K562 (cell line): ENCODE data around the gene TGFBR1. TPM values are rescaled to one million over a fixed set of nuclear protein-coding genes. Genes with fewer than 3 reads are reported as not detected.

Source experiments
- ATAC-seq: fragments of 200-7000 bp; cut with Tn5 transposase; 3 replicates; pipeline ENCODE4 v1.9.1; 2020; ENCODE audit warnings: moderate library complexity
- BruUV-seq: library from RNA; stranded (reverse); fragments of 400-500 nt; replicated peaks from 2 replicates; lab custom pipeline; 2021; lab: Mats Ljungman, UMichigan
- CTCF ChIA-PET: fragments of 300-600 bp; formaldehyde crosslinking; extraction: SDS; loops from one replicate; lab custom pipeline; 2021; ENCODE audit warnings: low intra/inter-chr PET ratio; lab: Yijun Ruan, JAX
- POLR2A ChIA-PET: fragments of 300-600, 350-650 bp; sonication (Branson Sonifier 250); formaldehyde crosslinking; extraction: SDS; loops from one replicate; lab custom pipeline; 2021; ENCODE audit warnings: antibody characterized with exemption, inconsistent platforms; lab: Yijun Ruan, JAX
- DNase-seq, 4 experiments: peaks; one replicate each; pipeline versions ENCODE4 v3.0.0 to v3.0.0-alpha.2; 2011 to 2018; ENCODE audit warnings: low spot score in 3 of 4, mixed read lengths in 3 of 4; ENCODE audit errors: extremely low read depth in 1 of 4
- FAIRE-seq: peaks from 2 replicates; lab custom pipeline; 2011; peaks lifted over from hg19 to GRCh38; lab: Jason Lieb, UNC
- H2AFZ ChIP-seq: 2 replicates; pipeline ENCODE4 v1.6.0; 2011; ENCODE audit warnings: low read depth, low read length, control low read depth, inconsistent platforms
- H3K27ac ChIP-seq: fragments of 200-600 bp; 3 replicates; pipeline ENCODE4 v1.8.0; 2011; ENCODE audit warnings: low read depth, mild to moderate bottlenecking, control low read depth, inconsistent platforms, low read length, moderate library complexity, mixed read lengths; ENCODE audit errors: extremely low read depth
- H3K27me3 ChIP-seq, 2 experiments: fragments of 300-600 bp in 1 of 2; 2 replicates in 1 of 2; 3 replicates in 1 of 2; pipeline versions ENCODE4 v1.6.0 to v1.8.0; 2011; ENCODE audit warnings: inconsistent platforms in 2 of 2, low read length in 2 of 2, mild to moderate bottlenecking in 1 of 2, mixed read lengths in 1 of 2, moderate library complexity in 1 of 2; ENCODE audit not compliant: control insufficient read depth in 2 of 2, insufficient read depth in 2 of 2
- H3K36me3 ChIP-seq: fragments of 300-600 bp; 3 replicates; pipeline ENCODE4 v1.8.0; 2011; ENCODE audit warnings: mild to moderate bottlenecking, low read length, inconsistent platforms; ENCODE audit not compliant: control insufficient read depth, insufficient read depth
- H3K4me1 ChIP-seq, 2 experiments: fragments of 200-600 bp in 1 of 2; replicated peaks in 1 of 2; 2 replicates in 1 of 2; 3 replicates in 1 of 2; pipeline versions ENCODE4 v1.5.1 to v1.8.0; 2011; ENCODE audit warnings: inconsistent platforms in 2 of 2, low read length in 2 of 2, mild to moderate bottlenecking in 1 of 2, mixed read lengths in 1 of 2, moderate library complexity in 1 of 2; ENCODE audit not compliant: control insufficient read depth in 2 of 2, insufficient read depth in 2 of 2
- H3K4me2 ChIP-seq: 2 replicates; pipeline ENCODE4 v1.6.1; 2011; ENCODE audit warnings: low read length, control low read depth, inconsistent platforms, mixed read lengths; ENCODE audit not compliant: insufficient read depth
- H3K4me3 ChIP-seq: fragments of 200-600 bp; sonication (generic), shearing (Covaris generic); 2 replicates; pipeline ENCODE4 v1.5.1; 2016; ENCODE audit warnings: control low read depth, inconsistent platforms
- H3K79me2 ChIP-seq: fragments of 200-600 bp; 3 replicates; pipeline ENCODE4 v1.8.0; 2011; ENCODE audit warnings: low read length, inconsistent platforms; ENCODE audit not compliant: control insufficient read depth, insufficient read depth
- H3K9ac ChIP-seq, 2 experiments: 2 replicates each; pipeline versions ENCODE4 v1.6.0 to v1.6.1; 2011; ENCODE audit warnings: low read depth in 2 of 2, low read length in 2 of 2, control low read depth in 1 of 2, inconsistent platforms in 1 of 2, mild to moderate bottlenecking in 1 of 2, mixed read lengths in 1 of 2; ENCODE audit not compliant: insufficient read depth in 1 of 2
- H3K9me1 ChIP-seq: one replicate; pipeline ENCODE4 v1.6.0; 2011; ENCODE audit warnings: inconsistent platforms, mild to moderate bottlenecking, low read length, moderate library complexity; ENCODE audit not compliant: control insufficient read depth, insufficient read depth
- H3K9me3 ChIP-seq: replicated peaks from 2 replicates; pipeline ENCODE4 v1.5.1; 2011; ENCODE audit warnings: low read depth, low read length, inconsistent platforms; ENCODE audit not compliant: control insufficient read depth, insufficient read depth
- H4K20me1 ChIP-seq: replicated peaks from 2 replicates; pipeline ENCODE4 v1.6.1; 2011; ENCODE audit warnings: low read length, inconsistent platforms, mixed read lengths; ENCODE audit not compliant: control insufficient read depth, insufficient read depth
- DNMT1 ChIP-seq: fragments of 450-650 bp; IDR thresholded peaks from 2 replicates; pipeline ENCODE4 v1.6.1; 2016; ENCODE audit warnings: antibody characterized with exemption, mild to moderate bottlenecking
- GATAD2B ChIP-seq: fragments of 450-650 bp; IDR thresholded peaks from 2 replicates; pipeline ENCODE4 v1.6.1; 2017; ENCODE audit warnings: mild to moderate bottlenecking, borderline replicate concordance
- KAT7 ChIP-seq: sonication (generic); formaldehyde crosslinking; IDR thresholded peaks from 2 replicates; pipeline ENCODE4 v1.8.0; 2022; ENCODE audit warnings: missing genetic modification reagents, mild to moderate bottlenecking, borderline replicate concordance
- L3MBTL2 ChIP-seq: fragments of 450-650 bp; IDR thresholded peaks from 2 replicates; pipeline ENCODE4 v1.6.1; 2016; ENCODE audit warnings: mild to moderate bottlenecking, moderate library complexity
- NFYB ChIP-seq: IDR thresholded peaks from 2 replicates; pipeline ENCODE4 v1.6.1; 2011; ENCODE audit warnings: mild to moderate bottlenecking, moderate library complexity; ENCODE audit not compliant: insufficient read length; ENCODE audit errors: extremely low read depth
- POU5F1 ChIP-seq: fragments of 150-350 bp; IDR thresholded peaks from 2 replicates; pipeline ENCODE4 v1.6.1; 2014; ENCODE audit warnings: borderline replicate concordance, low read length, low read depth, mild to moderate bottlenecking; ENCODE audit not compliant: partially characterized antibody
- WGBS: fragments of 100-300 bp; shearing (Covaris generic); methylation state at CpG from one replicate; pipeline ENCODE4 v1.1.6; 2016; ENCODE audit warnings: low coverage, mixed read lengths; ENCODE audit not compliant: insufficient coverage; ENCODE audit errors: missing lambda C conversion rate; 5-methylcytosine and 5-hydroxymethylcytosine counted together
- in situ Hi-C: fragments of 300-500 bp; cut with MboI; formaldehyde crosslinking; loops from 4 replicates; pipeline ENCODE4 v1.15.0; 2018; ENCODE audit warnings: inconsistent platforms, mixed read lengths
- intact Hi-C: fragments of 100-400 bp; cut with micrococcal nuclease; formaldehyde crosslinking; loops from 2 replicates; pipeline ENCODE4 v1.14.2; 2022
- polyA plus RNA-seq, 8 experiments: library from polyadenylated mRNA; depleted of rRNA in 4 of 8; stranded (reverse) in 5 of 8; unstranded in 3 of 8; fragments of >200 nt; fragmentation: Nextera tagmentation in 2 of 8; fragmentation: Illumina TruSeq in 1 of 8; extraction: Ambion mirVana in 2 of 8; extraction: Trizol in 1 of 8; gene quantifications; 2 replicates each; pipeline versions ENCODE4 v1.2.1 to v1.2.3, GENCODE V29; 2011 to 2014; ENCODE audit warnings: inconsistent platforms in 1 of 8, missing spikeins in 1 of 8
- total RNA-seq, 7 experiments: library from RNA; depleted of rRNA in 6 of 7; stranded (reverse); fragments of >200 nt in 6 of 7; fragmentation: Illumina TruSeq in 2 of 7; extraction: Trizol in 2 of 7; gene quantifications; 2 replicates each; pipeline versions ENCODE4 v1.2.1 to v1.2.3, GENCODE V29; 2011 to 2021; ENCODE audit warnings: low replicate concordance in 1 of 7

TGFBR1 gene
- total and polyA plus RNA-seq, 9 of the 15 experiments (the other 6 are each of a cell fraction or from before 2014, with no cell fraction given) = 15.5 to 62.4 (median 42.7) TPM

DNA sequence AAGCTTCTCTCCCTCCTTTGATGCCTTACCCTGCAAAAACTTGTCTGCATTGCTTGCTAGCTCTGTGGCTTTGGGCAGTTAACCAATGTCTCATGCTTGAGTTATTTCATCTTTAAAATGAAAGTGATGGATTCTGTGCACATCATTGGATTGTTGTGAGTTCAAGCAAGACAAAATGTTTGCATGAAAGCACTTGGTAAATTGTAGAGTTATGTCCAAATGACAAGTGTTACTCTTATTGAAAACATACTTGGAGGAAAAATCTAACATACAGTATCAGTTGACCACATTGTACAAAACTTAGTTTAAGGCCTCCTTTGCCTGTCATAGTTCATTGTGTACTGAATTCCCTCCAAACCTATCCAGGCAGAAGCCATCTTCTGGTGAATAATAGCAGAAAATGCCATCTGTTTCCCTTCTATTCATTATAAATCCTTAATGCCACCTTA, 30.0 kb downstream of the TGFBR1 start:
- no peak for ATAC-seq
- Histone ChIP-seq H2AFZ (no peak overlapping the region), H3K9me1 (no peaks in the 10 kb centered on the region), H3K9me3 (no peaks in the 10 kb centered on the region), H3K79me2 (peaks cover 38% of the 10 kb centered on the region), H3K27ac (no peak overlapping the region), H3K27me3 (no peaks in the 10 kb centered on the region), H3K9ac (no peak overlapping the region), H3K36me3 (peaks cover 66% of the 10 kb centered on the region), H4K20me1 (no peaks in the 10 kb centered on the region), H3K4me3 (no peak overlapping the region), H3K4me1 (peaks cover 0 to 19% of the 10 kb centered on the region in 2 experiments; a peak in 3 of 5 replicates), H3K4me2 (no peak overlapping the region)
- no TSS peak for BruUV-seq
- CTCF ChIA-PET = no interaction called here
- TF ChIP-seq GATAD2B (no peak), DNMT1 (no peak)
- no peak for DNase-seq
- in situ Hi-C loops (loop anchor here (5.0 to 10.0 kb wide), 2 partner anchors 120 to 283 kb away; no protein-coding TSS in a partner anchor), intact Hi-C loops (no loop called here)
- FAIRE-seq = no peak
- POLR2A ChIA-PET = interaction anchor here (0.6 to 1.8 kb wide), 5 partner anchors 13 to 1290 kb away, joined by 3 to 4 read pairs (median 3); no protein-coding TSS in a partner anchor

DNA sequence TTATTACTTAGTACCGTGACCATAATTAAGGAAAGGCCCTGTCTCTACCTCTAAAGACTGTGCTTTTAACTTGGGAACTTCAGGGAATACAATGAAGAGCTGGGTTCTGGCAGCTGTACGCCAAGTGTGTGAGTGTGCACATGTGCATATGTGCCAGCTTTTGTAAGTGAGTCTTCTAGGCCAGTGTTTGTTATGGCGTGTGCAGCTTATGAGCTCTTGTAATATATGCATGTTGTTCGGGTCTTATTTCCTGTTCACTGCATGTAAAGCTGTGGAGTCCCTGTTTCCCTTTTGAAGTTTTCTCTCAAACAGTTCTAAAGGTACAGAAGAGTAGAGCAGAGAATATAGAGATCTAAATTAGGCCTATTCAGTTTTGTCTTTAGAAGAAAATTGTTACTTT, 30.5 kb downstream of the TGFBR1 start:
- H3K4me3 ChIP-seq = no peak overlapping the region
- ChIA-PET POLR2A (interaction anchor here (0.6 to 1.1 kb wide), 2 partner anchors 13 to 1290 kb away, joined by 3 to 4 read pairs; no protein-coding TSS in a partner anchor), CTCF (no interaction called here)
- H3K4me1 ChIP-seq = peaks cover 0 to 15% of the 10 kb centered on the region in 2 experiments; a peak in 3 of 5 replicates
- FAIRE-seq = no peak
- no TSS peak for BruUV-seq
- H3K9me1 ChIP-seq = no peaks in the 10 kb centered on the region
- no peaks in the 10 kb centered on the region for H3K9me3 ChIP-seq
- peaks cover 66% of the 10 kb centered on the region for H3K36me3 ChIP-seq
- no peak for DNase-seq
- H2AFZ ChIP-seq = no peak overlapping the region
- peak; percentile 22; the same call in 1 of the 3 replicates for ATAC-seq
- WGBS = 89% methylated on average over 4 of the region's 4 CpGs
- H3K9ac ChIP-seq = no peak overlapping the region
- in situ Hi-C loops = loop anchor here (5.0 to 10.0 kb wide), 2 partner anchors 121 to 283 kb away; no protein-coding TSS in a partner anchor
- no peaks in the 10 kb centered on the region for H4K20me1 ChIP-seq
- no peak overlapping the region; the same call in 2 of the 3 replicates for H3K27ac ChIP-seq
- H3K4me2 ChIP-seq = no peak overlapping the region
- no peaks in the 10 kb centered on the region for H3K27me3 ChIP-seq
- peaks cover 33% of the 10 kb centered on the region for H3K79me2 ChIP-seq
- intact Hi-C loops = no loop called here
- TF ChIP-seq KAT7 (no peak), L3MBTL2 (no peak), NFYB (no peak), POU5F1 (no peak)
